NCI-H1092 (cell line): ENCODE results near the gene SHROOM2.
"Not testable (repeated sequence)": the region's sequence is repeated elsewhere in the genome, so short reads cannot be mapped to it uniquely, and the experiment has no call there.

Experiments used
- DNase-seq: peaks from one replicate; lab custom pipeline; 2025; lab: John Stamatoyannopoulos, UW

Gene SHROOM2

GRCh38 chrX:9829308-9830267 lies 43.4 kb downstream of the SHROOM2 start:
- no peak for DNase-seq

GRCh38 chrX:9832811-9833210 lies 46.6 kb downstream of the SHROOM2 start:
- DNase-seq, result no peak

- no peak for DNase-seq
Measured at GRCh38 chrX:9835585-9836210, 49.5 kb downstream of the SHROOM2 start.

GRCh38 chrX:9842541-9842940 lies 56.3 kb downstream of the SHROOM2 start:
- no peak for DNase-seq

- DNase-seq, result no peak
Measured at GRCh38 chrX:9844936-9845577, 58.8 kb downstream of the SHROOM2 start.

- DNase-seq, result no peak
Measured at GRCh38 chrX:9845578-9845952, 59.3 kb downstream of the SHROOM2 start.

GRCh38 chrX:9846631-9847030 lies 60.4 kb downstream of the SHROOM2 start:
- no peak for DNase-seq

- DNase-seq, result no peak
Measured at GRCh38 chrX:9847071-9847470, 60.8 kb downstream of the SHROOM2 start.

GRCh38 chrX:9848718-9849479 lies 62.7 kb downstream of the SHROOM2 start:
- DNase-seq, result peak; percentile 8

- no peak for DNase-seq
Measured at GRCh38 chrX:9851890-9852289, 65.7 kb downstream of the SHROOM2 start.

- no peak for DNase-seq
Measured at GRCh38 chrX:9853307-9853706, 67.1 kb downstream of the SHROOM2 start.

GRCh38 chrX:9855561-9856283 lies 69.5 kb downstream of the SHROOM2 start:
- no peak for DNase-seq

- DNase-seq, result no peak
Measured at GRCh38 chrX:9856588-9856987, 70.4 kb downstream of the SHROOM2 start.

GRCh38 chrX:9857575-9858474 lies 71.6 kb downstream of the SHROOM2 start:
- DNase-seq, result no peak

- DNase-seq, result not testable (repeated sequence)
Measured at GRCh38 chrX:9858684-9859083, 72.5 kb downstream of the SHROOM2 start.

GRCh38 chrX:9859711-9860555 lies 73.7 kb downstream of the SHROOM2 start:
- no peak for DNase-seq

GRCh38 chrX:9860826-9861225 lies 74.6 kb downstream of the SHROOM2 start:
- no peak for DNase-seq

GRCh38 chrX:9861711-9862110 lies 75.5 kb downstream of the SHROOM2 start:
- no peak for DNase-seq

GRCh38 chrX:9862525-9862924 lies 76.3 kb downstream of the SHROOM2 start:
- no peak for DNase-seq
